ENCODE data around the gene CPD. TPM values are rescaled to one million over a fixed set of nuclear protein-coding genes. Genes with fewer than 3 reads are reported as not detected.

CPD gene
- total RNA-seq, 1 donor from 2014 or later, result 8.2 TPM

- CTCF ChIA-PET, result no interaction called here
- H3K27ac Mint-ChIP-seq, result no peak overlapping the region
- H3K4me1 Mint-ChIP-seq, result no peaks in the 10 kb centered on the region
- ATAC-seq (ENCODE audit: low read depth), result no peak
- H3K36me3 Mint-ChIP-seq (ENCODE audit: low read depth), result peaks cover 20% of the 10 kb centered on the region
- H3K9me3 Mint-ChIP-seq, result no peaks in the 10 kb centered on the region
- no peak overlapping the region for H3K4me3 Mint-ChIP-seq
- POLR2A ChIA-PET, result no interaction called here
- no peak for TF ChIP-seq CTCF (IDR thresholded peaks at IDR 0.05)
- DNase-seq, result no peak
- intact Hi-C loops (cut with micrococcal nuclease), result no loop called here
- H3K27me3 Mint-ChIP-seq, result no peaks in the 10 kb centered on the region
These were observed 45.7 kb downstream of the CPD start for GRCh38 chr17:30424471-30424870.

- Mint-ChIP-seq H3K9me3 (no peaks in the 10 kb centered on the region), H3K27me3 (no peaks in the 10 kb centered on the region), H3K36me3 (ENCODE audit: low read depth) (peaks cover 18% of the 10 kb centered on the region), H3K27ac (no peak overlapping the region), H3K4me3 (no peak overlapping the region), H3K4me1 (no peaks in the 10 kb centered on the region)
- ChIA-PET CTCF (no interaction called here), POLR2A (no interaction called here)
- ATAC-seq (ENCODE audit: low read depth) (no peak), DNase-seq (no peak)
- no peak for TF ChIP-seq CTCF (IDR thresholded peaks at IDR 0.05)
- intact Hi-C loops (cut with micrococcal nuclease), result no loop called here
These were observed 47.6 kb downstream of the CPD start for GRCh38 chr17:30426292-30426691.

- intact Hi-C loops (cut with micrococcal nuclease), result no loop called here
- DNase-seq, result no peak
- Mint-ChIP-seq H3K9me3 (no peaks in the 10 kb centered on the region), H3K36me3 (ENCODE audit: low read depth) (peaks cover 12% of the 10 kb centered on the region), H3K4me3 (no peak overlapping the region), H3K4me1 (no peaks in the 10 kb centered on the region), H3K27me3 (no peaks in the 10 kb centered on the region), H3K27ac (no peak overlapping the region)
- no peak for ATAC-seq (ENCODE audit: low read depth)
- ChIA-PET POLR2A (no interaction called here), CTCF (no interaction called here)
- TF ChIP-seq CTCF (IDR thresholded peaks at IDR 0.05), result no peak
These were observed 48.9 kb downstream of the CPD start for GRCh38 chr17:30427611-30428010.

GRCh38 chr17:30429155-30429554 is 50.4 kb downstream of the CPD start:
- Mint-ChIP-seq H3K36me3 (ENCODE audit: low read depth) (peaks cover 14% of the 10 kb centered on the region), H3K27ac (no peak overlapping the region), H3K27me3 (no peaks in the 10 kb centered on the region), H3K4me1 (no peaks in the 10 kb centered on the region), H3K9me3 (no peaks in the 10 kb centered on the region), H3K4me3 (no peak overlapping the region)
- CTCF ChIA-PET, result no interaction called here
- POLR2A ChIA-PET, result no interaction called here
- no peak for DNase-seq
- intact Hi-C loops (cut with micrococcal nuclease), result no loop called here
- no peak for ATAC-seq (ENCODE audit: low read depth)
- TF ChIP-seq CTCF (IDR thresholded peaks at IDR 0.05), result no peak

GRCh38 chr17:30433514-30433913 is 54.8 kb downstream of the CPD start:
- DNase-seq, result no peak
- Mint-ChIP-seq H3K36me3 (ENCODE audit: low read depth) (peaks cover 10% of the 10 kb centered on the region), H3K4me1 (no peaks in the 10 kb centered on the region), H3K9me3 (no peaks in the 10 kb centered on the region), H3K27me3 (no peaks in the 10 kb centered on the region), H3K27ac (no peak overlapping the region), H3K4me3 (no peak overlapping the region)
- POLR2A ChIA-PET, result no interaction called here
- intact Hi-C loops (cut with micrococcal nuclease), result no loop called here
- TF ChIP-seq CTCF (IDR thresholded peaks at IDR 0.05), result no peak
- no peak for ATAC-seq (ENCODE audit: low read depth)
- CTCF ChIA-PET, result no interaction called here
